ENCODE measurements around the gene PIGC.

GRCh38 chr1:172399756-172400721 lies 43.8 kb downstream of the PIGC start:
- TF ChIP-seq POLR2A (IDR thresholded peaks at IDR 0.05) (no peak), CTCF (IDR thresholded peaks at IDR 0.05) (no peak)

All from tibial nerve (tissue), 3 donors.